KOPT-K1 (cell line): Measurements from ENCODE around the gene APOBEC2.

Source experiments
- H3K27ac ChIP-seq: fragments of 200-600 bp; sonication (generic); 2 replicates; pipeline ENCODE4 v1.5.1; 2016; ENCODE audit warnings: antibody characterized with exemption, mild to moderate bottlenecking, low read depth, low read length; ENCODE audit not compliant: poor library complexity, severe bottlenecking
- H3K36me3 ChIP-seq: fragments of 200-600 bp; sonication (generic); 2 replicates; pipeline ENCODE4 v1.5.1; 2017; ENCODE audit warnings: antibody characterized with exemption, mild to moderate bottlenecking, low read length, moderate library complexity; ENCODE audit not compliant: insufficient read depth
- H3K9me3 ChIP-seq: fragments of 200-600 bp; sonication (generic); 2 replicates; pipeline ENCODE4 v1.5.1; 2017; ENCODE audit warnings: antibody characterized with exemption, low read length, mild to moderate bottlenecking; ENCODE audit not compliant: insufficient read depth, poor library complexity, severe bottlenecking

Gene APOBEC2

GRCh38 chr6:41027799-41028560, 25.0 kb upstream of the APOBEC2 start:
- peaks cover 6% of the 10 kb centered on the region; the same call in 1 of the 2 replicates for H3K36me3 ChIP-seq
- H3K9me3 ChIP-seq: no peaks in the 10 kb centered on the region
- H3K27ac ChIP-seq: peak overlapping the region; percentile 96

DNA sequence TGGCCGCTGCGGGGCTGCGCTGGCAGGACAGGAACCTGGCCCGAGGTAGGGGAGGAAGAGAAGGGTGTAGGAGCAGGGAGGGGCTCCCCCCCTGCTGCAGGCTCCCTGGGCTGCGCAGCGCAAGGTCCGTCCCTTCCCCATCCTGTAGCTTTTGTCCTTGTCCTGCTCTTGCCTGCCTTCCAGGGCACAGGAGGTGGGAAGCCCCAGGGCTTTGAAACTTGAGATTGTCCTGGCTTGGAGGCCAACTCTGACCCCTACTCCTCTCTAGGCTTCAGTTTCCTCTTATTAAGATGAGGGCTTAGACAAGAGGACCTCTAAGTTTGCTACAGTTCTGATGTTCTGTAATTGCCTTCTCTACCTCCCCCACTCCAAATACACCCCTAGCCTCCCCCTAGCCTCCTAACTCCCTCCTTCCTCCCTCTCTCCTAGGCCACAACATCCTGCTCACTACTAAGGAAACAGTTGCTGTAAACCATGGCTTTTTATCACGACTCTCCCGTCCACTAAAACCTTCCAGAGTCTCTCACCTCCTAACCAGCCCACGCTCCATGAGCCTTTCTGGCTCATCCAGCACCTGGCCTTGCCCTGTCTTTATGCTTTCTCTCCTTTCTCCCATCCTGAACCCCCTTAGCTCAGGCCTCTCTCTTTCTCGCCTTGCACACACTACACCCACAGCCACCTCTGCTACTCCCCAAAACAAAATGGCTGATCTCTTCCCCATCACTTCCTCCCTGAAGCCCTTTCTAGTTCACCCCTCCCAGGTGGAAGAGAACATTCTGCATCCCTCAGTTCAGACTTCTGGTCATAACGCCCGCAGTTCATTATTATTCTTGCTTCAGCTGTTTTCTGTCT, 24.2 kb upstream of the APOBEC2 start:
- Histone ChIP-seq H3K9me3 (no peaks in the 10 kb centered on the region), H3K36me3 (peaks cover 6% of the 10 kb centered on the region; the same call in 1 of the 2 replicates), H3K27ac (peak overlapping the region; percentile 96)

DNA sequence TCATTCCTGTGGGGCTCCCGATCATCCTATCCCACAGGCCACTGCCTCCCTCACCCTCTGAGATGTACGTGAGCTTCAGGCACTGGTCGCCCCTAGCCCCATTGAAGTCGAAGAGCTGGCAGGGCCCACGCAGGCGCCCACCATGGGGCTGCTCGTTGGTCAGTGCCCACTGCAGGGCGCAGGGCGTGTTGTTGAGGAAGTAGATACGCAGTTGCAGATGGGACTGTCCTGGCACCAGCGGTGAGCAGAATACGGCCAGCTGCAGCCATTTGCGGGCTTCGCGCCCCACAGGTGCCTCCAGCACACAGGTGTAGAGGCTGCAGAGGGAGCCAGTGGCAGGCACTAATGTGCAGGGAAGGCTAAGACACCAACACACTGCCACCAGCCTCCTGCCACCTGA, 20.2 kb upstream of the APOBEC2 start:
- Histone ChIP-seq H3K36me3 (no peaks in the 10 kb centered on the region), H3K9me3 (no peaks in the 10 kb centered on the region), H3K27ac (no peak overlapping the region)

DNA sequence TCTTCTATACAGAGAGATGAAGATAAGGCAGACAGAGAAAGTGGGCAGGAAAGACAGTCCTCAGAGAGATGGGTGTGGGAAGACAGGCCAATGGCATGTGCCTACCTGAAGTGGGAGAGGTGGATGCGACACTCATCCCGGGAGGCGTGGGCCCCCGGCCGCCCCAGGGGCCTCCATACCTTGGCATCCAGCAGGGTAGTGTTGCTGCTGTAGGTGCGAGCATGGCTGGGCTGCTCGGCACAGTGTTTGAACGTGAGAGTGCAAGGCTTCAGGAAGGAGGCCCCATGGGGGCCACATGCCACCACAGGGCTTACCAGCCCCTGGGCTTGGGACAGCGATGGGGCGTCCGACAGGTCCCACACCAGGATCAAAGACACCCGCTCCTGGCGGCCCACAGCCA, 19.2 kb upstream of the APOBEC2 start:
- H3K36me3 ChIP-seq: no peaks in the 10 kb centered on the region
- no peak overlapping the region for H3K27ac ChIP-seq
- H3K9me3 ChIP-seq: no peaks in the 10 kb centered on the region

GRCh38 chr6:41036186-41036585, 16.8 kb upstream of the APOBEC2 start:
- Histone ChIP-seq H3K27ac (no peak overlapping the region), H3K9me3 (no peaks in the 10 kb centered on the region), H3K36me3 (no peaks in the 10 kb centered on the region)

- H3K9me3 ChIP-seq: no peaks in the 10 kb centered on the region
- no peaks in the 10 kb centered on the region for H3K36me3 ChIP-seq
- H3K27ac ChIP-seq: no peak overlapping the region
These were observed 16.4 kb upstream of the APOBEC2 start for GRCh38 chr6:41036601-41037000.

DNA sequence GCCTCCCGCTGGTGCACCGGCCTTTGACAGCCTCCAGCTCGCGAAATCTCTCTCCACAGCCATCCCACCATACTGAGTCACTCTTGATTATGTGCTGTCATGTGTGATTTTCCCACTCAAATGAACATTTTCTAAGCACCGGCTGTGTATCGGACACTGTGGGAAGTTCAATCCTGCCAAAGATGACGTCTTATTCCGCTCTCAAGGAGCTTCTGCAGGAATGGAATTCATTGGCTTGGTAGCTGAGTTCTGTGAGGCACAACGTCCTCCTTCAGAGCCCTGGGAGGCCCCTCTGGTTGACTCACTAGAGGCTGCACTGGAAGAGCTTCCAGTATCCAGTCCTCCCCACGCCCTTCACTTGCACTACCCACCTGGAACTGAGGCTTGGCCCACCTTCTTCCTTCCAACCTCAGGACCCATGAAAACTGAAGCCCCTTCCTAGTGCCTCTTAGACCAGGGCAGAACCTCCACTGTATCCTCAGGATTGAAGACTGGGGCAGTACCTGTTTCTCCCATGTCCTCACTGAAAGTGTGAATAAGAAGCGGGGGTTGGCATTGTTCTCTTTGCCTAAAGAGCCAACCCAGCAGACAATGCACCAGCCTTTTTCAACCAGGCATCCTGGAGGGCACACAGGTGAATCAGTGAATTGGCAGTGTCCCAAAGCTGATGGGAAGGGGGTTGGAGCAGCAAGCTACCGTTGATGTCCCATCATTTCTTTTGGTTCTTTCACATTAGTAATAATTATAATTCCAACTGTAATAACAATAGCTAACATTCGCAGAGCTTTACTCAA, 15.7 kb upstream of the APOBEC2 start:
- no peak overlapping the region for H3K27ac ChIP-seq
- H3K36me3 ChIP-seq: no peaks in the 10 kb centered on the region
- no peaks in the 10 kb centered on the region for H3K9me3 ChIP-seq

- Histone ChIP-seq H3K9me3 (no peaks in the 10 kb centered on the region), H3K27ac (no peak overlapping the region), H3K36me3 (no peaks in the 10 kb centered on the region)
These were observed 14.8 kb upstream of the APOBEC2 start for GRCh38 chr6:41038205-41038604.

GRCh38 chr6:41039060-41039998, 13.7 kb upstream of the APOBEC2 start, which contains the start of gene UNC5CL:
Gene UNC5CL (minus strand): TSS chr6:41039221. CDS start chr6:41035074, 4,147 bp downstream.
- Histone ChIP-seq H3K9me3 (no peaks in the 10 kb centered on the region), H3K36me3 (no peaks in the 10 kb centered on the region), H3K27ac (no peak within 1 kb of the TSS)

DNA sequence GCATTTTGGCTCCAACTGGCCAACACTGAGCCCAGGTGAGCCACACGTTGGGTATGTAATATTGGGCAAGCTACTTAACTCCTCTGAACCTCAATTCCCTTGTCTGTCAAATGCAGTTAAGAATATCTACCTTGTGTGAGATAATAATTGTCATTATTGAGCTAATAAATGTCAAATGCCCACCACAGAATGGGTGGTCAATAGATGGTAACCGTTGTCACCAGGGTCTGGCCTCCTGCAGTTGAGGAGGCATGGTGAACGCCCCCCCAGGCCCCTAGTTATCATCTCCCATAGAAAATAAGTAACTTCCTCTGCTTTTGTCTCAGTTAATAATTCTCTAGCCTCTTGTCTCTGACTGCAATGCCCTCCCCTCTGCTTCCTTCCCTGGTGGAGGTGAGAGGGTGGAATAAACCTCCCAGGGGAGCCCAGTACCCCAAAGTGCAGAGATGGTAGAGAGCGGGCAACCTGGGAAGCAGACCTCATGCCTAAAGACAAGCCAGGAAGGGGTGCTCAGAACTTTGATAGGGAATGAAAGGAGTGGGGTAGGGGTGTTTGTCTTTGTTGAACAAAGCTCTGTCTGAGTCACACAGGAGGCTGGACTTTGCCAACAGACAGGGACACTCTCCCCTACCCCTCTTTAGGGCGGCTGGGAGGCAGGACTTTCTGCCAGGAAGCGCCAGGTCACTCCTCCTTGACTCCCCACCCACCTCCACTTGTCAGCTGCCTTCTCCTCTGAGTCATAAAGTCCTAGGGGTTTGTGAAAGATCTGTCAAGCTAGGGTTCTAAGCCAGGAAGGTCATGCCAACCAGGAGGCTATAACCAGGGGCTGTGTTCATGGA, 12.7 kb upstream of the APOBEC2 start:
- Histone ChIP-seq H3K9me3 (no peaks in the 10 kb centered on the region), H3K36me3 (no peaks in the 10 kb centered on the region), H3K27ac (no peak overlapping the region)

DNA sequence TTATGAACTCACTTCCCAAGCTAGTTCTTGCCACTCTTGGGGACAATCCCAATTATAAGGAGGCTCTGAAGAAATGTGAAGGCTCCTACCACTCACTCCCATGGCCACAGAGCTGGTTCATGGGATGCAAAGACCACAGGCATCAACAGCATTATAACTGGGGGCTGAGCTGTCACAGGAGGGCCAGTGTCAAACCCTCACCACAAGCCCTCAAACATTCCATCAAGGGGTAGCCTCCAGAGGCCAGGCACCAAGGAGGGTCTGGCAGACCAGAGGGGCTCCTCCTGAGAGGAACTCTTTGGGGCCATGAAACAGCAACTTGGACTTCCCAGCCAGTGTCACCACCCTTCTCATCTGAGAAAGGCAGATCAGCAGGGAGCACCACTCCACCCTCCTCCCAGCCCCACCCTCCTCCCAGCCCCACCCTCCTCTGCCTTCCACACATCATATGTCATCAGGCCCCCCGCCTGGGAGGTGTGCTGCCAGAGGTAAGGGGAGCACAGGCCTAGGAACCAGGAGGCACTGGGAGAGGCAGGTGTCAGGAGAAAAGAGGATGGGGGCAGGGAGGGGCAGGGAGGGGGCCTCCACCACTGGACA, 12.0 kb upstream of the APOBEC2 start:
- H3K27ac ChIP-seq: no peak overlapping the region
- no peaks in the 10 kb centered on the region for H3K36me3 ChIP-seq
- H3K9me3 ChIP-seq: no peaks in the 10 kb centered on the region

GRCh38 chr6:41042226-41043055, 10.6 kb upstream of the APOBEC2 start, which contains the start of gene TSPO2:
Gene TSPO2 (plus strand): TSS chr6:41042467. CDS start chr6:41042986, 519 bp downstream.
- H3K36me3 ChIP-seq: no peaks in the 10 kb centered on the region
- H3K27ac ChIP-seq: no peak within 1 kb of the TSS
- H3K9me3 ChIP-seq: no peaks in the 10 kb centered on the region
